SH-SY5Y (cell line): Measurements from ENCODE around the gene DIS3L2.

Source experiments
- GATA2 ChIP-seq: IDR thresholded peaks from 2 replicates; pipeline ENCODE4 v1.6.1; 2011; ENCODE audit warnings: mild to moderate bottlenecking, low read depth, low read length
- GATA3 ChIP-seq: IDR thresholded peaks from 2 replicates; pipeline ENCODE4 v1.6.1; 2011; ENCODE audit warnings: low read depth, mild to moderate bottlenecking, low read length, moderate library complexity

- TF ChIP-seq GATA2 = no peak
- TF ChIP-seq GATA3 = no peak
Observed at GRCh38 chr2:232299084-232299483, 337.6 kb downstream of the DIS3L2 start.
